Activated T-cell treated with anti-CD3 and anti-CD28 coated beads, Interleukin-2, amount 50 U/mL, for 24 hours (primary cell): ENCODE results near the gene GALE.
"Not testable (repeated sequence)": the region's sequence is repeated elsewhere in the genome, so short reads cannot be mapped to it uniquely, and the experiment has no call there.

Experiments
- DNase-seq: peaks from one replicate; pipeline ENCODE4 v3.0.0-alpha.2; 2020
- H3K27ac Mint-ChIP-seq: 2 replicates; pipeline ENCODE4 v1.8.0; 2020; ENCODE audit warnings: mild to moderate bottlenecking, mixed read lengths
- H3K27me3 Mint-ChIP-seq: 2 replicates; pipeline ENCODE4 v1.8.0; 2020; ENCODE audit warnings: mixed read lengths
- H3K36me3 Mint-ChIP-seq: 2 replicates; pipeline ENCODE4 v1.8.0; 2020; ENCODE audit warnings: low read depth, mixed read lengths
- H3K4me1 Mint-ChIP-seq: 2 replicates; pipeline ENCODE4 v1.8.0; 2020; ENCODE audit warnings: low read depth, mixed read lengths
- H3K4me3 Mint-ChIP-seq: 2 replicates; pipeline ENCODE4 v1.8.0; 2020; ENCODE audit warnings: mild to moderate bottlenecking, moderate library complexity, mixed read lengths
- H3K9me3 Mint-ChIP-seq: 2 replicates; pipeline ENCODE4 v1.8.0; 2020; ENCODE audit warnings: mixed read lengths

GALE gene

DNA sequence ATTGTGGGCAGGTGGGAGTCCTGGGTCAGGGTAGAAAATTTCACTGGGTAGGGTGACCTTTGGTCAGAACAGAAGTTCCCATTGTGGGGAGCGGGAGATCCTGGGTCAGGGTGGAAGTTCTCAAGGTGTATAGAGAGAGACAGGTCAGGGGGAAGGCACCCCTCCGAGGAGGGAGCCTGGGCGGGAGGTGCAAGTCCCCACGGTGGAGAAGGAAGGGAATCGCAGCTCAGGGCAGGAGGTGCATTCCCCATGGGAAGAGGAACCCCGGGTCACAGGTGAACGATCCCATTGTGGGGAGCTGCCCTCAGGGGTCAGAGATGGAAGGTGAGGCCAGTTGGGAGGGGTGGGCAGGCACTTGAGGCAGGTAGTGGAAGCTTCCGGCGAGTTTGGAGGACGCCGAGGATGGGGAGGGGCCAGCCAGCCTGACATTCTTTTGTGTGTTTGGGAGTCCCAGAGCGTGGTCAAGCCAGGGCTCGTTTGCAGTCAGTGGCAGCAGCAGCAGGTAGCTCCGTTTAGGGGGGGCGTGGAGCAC lies 9.0 kb downstream of the GALE start:
- peaks cover 77% of the 10 kb centered on the region for H3K36me3 Mint-ChIP-seq
- H3K4me3 Mint-ChIP-seq = peak overlapping the region; percentile 98

DNA sequence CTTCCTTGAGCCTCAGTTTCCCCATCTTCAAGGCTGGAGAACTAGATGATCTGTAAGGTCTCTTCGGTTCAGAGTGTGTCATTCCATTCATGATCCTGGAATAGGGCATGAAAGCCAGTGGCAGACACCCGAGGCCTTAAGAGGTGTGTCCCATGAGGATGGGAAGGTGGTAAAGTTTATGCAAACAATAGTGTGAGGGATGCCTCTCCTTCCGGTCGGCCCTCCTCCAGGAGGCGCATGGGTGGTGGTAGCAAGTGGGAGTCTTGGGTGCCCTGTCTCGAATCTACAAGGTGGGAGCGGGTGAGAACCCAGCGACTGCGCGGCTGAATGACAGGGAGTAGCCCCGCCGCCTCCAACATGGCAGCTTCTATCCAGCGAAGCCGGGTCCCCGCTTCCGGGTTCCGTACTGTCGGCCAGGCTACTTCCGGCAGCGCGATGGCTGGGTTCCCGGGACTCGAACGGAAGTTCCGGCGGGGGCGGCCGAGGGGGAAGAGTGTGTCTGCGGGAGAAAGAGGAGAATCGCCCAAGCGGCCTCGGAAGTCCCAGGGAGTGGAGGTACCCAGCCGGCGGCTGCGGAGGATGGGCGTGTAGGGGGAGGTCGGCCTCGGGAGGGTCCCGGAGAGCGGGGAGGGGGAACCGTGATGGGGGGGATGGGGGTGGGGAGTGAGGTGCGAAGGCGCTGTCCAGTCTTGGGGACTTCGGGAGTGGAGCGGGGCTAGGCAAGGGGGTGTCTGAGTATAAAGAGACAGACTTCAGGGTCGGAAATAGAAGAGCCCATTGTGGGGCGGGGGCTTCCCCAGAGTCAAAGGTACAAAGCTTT lies 9.6 kb downstream of the GALE start, which contains the start of gene LYPLA2:
Gene LYPLA2, plus strand, starts transcription at position 450 of the 820 bp plus-strand sequence. CDS start 1,538 bp downstream, outside the sequence.
- Mint-ChIP-seq H3K9me3 (no peaks in the 10 kb centered on the region), H3K36me3 (peaks cover 78% of the 10 kb centered on the region)

More for the DNA sequence above, 9.0 kb downstream of the GALE start:
- Mint-ChIP-seq H3K27ac (peak overlapping the region; percentile 97), H3K4me1 (peaks cover 33% of the 10 kb centered on the region), H3K27me3 (no peaks in the 10 kb centered on the region), H3K9me3 (no peaks in the 10 kb centered on the region)
- peak; percentile 58 for DNase-seq

DNA sequence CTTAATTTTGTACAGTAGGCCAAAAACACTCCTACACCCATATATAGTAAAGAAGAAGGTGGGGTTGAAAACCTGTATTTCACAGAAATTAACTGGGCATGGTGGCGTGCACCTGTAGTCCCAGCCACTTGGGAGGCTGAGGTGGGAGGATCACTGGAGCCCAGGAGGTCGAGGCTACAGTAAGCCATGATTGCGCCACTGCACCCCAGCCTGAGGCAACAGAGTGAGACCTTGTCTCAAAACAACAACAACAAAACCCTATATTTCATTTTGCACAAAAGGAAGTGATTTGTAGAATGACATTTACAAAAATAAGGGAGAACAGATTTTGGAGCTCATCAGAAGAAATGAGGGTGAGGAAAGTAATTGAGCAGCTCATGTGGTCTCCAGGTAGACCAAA lies 11.9 kb downstream of the GALE start:
- H3K4me1 Mint-ChIP-seq = peaks cover 35% of the 10 kb centered on the region
- H3K27ac Mint-ChIP-seq = peak overlapping the region; percentile 52
- no peaks in the 10 kb centered on the region for H3K27me3 Mint-ChIP-seq
- no peaks in the 10 kb centered on the region for H3K9me3 Mint-ChIP-seq
- H3K36me3 Mint-ChIP-seq = peaks cover 79% of the 10 kb centered on the region
- no peak overlapping the region for H3K4me3 Mint-ChIP-seq
- DNase-seq = no peak

More for the DNA sequence above, 9.6 kb downstream of the GALE start, which contains the start of gene LYPLA2:
- peak; percentile 89 for DNase-seq
- Mint-ChIP-seq H3K4me3 (peak within 1 kb of the TSS; percentile 98), H3K27me3 (no peaks in the 10 kb centered on the region), H3K4me1 (peaks cover 33% of the 10 kb centered on the region), H3K27ac (peak within 1 kb of the TSS; percentile 97)

DNA sequence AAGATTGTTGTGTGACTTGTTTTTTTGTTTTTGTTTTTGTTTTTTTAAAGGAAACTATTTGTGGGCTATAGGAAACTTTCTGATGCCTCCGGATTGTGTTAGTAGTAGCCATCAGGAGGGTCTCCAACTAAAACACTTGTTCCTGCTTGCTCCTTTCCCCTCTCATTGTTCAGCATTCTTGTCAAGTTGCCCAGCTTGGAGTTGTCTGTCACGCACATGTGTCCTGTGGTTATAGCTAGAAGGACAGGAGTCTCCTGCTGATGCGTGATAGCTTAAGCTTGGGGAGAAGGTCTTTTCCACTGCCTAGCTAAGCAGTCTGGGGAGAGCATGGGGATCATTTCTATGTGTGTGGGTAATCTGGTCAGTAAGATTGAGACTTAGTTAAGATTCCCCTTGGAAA lies 12.9 kb downstream of the GALE start:
- H3K27me3 Mint-ChIP-seq = no peaks in the 10 kb centered on the region
- H3K4me1 Mint-ChIP-seq = peaks cover 28% of the 10 kb centered on the region
- no peaks in the 10 kb centered on the region for H3K9me3 Mint-ChIP-seq
- peak overlapping the region; percentile 35 for H3K27ac Mint-ChIP-seq
- H3K4me3 Mint-ChIP-seq = no peak overlapping the region
- DNase-seq = no peak
- peaks cover 74% of the 10 kb centered on the region for H3K36me3 Mint-ChIP-seq

DNA sequence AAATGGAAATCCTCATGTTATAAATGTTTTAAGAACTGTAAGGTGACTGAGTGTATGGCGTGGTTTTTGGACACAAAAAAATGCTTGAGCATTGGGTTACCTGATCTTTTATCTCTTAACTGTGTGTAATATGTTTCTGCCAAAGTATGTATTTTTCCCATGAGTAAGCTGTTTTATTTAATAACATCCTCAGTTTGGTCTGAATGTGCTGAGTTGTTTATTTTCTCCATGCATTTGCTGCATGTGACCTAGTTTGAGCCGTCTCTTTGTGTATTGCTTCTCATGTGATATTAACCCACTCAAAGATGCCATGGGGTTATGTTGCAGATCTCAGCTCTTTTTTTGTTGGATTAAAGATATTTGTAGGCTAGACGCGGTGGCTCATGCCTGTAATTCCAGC lies 15.7 kb downstream of the GALE start:
- Mint-ChIP-seq H3K27me3 (no peaks in the 10 kb centered on the region), H3K4me3 (no peak overlapping the region), H3K9me3 (no peaks in the 10 kb centered on the region), H3K27ac (no peak overlapping the region), H3K4me1 (peaks cover 18% of the 10 kb centered on the region), H3K36me3 (peaks cover 77% of the 10 kb centered on the region)
- DNase-seq = no peak

DNA sequence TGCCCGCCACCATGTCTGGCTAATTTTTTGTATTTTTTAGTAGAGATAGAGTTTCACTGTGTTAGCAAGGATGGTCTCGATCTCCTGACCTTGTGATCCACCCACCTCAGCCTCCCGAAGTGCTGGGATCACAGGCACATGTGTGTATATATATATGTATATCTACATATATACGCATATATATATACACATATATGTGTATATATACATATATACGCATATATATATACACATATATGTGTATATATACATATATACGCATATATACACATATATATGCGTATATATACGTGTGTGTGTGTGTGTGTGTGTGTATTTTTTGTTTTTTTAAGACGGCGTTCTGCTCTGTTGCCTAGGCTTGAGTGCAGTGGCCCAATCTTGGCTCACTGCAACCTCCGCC lies 17.4 kb downstream of the GALE start:
- peaks cover 76% of the 10 kb centered on the region for H3K36me3 Mint-ChIP-seq
- not testable (repeated sequence) for H3K4me3 Mint-ChIP-seq, H3K27me3 Mint-ChIP-seq, H3K9me3 Mint-ChIP-seq, DNase-seq, H3K27ac Mint-ChIP-seq
- peaks cover 26% of the 10 kb centered on the region for H3K4me1 Mint-ChIP-seq

DNA sequence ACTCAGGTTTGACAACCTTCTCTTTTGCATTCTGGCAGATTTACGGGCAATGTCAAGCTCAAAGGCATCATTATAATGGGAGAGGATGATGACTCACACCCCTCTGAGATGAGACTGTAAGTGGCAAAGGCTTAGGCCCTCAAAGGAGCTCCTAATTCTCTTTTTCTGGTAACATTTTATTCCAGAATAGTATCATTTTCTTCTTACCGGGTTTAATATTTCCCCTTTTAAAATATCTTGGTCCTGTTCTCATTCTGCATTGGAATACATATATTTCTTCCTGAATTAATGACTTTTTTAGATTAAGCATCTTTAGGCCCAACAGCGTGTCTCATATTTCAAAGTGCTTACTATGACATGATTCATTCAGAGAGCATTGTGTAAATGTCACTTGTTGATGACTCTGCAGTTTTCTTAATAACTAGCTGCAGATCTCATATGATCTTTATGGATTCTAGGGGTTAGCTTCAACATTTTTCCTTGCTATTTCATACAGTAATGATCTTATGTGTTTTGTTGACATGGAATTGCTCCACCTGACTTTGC lies 20.7 kb downstream of the GALE start:
- no peaks in the 10 kb centered on the region for H3K9me3 Mint-ChIP-seq
- H3K27me3 Mint-ChIP-seq = no peaks in the 10 kb centered on the region
- no peak for DNase-seq
- H3K4me3 Mint-ChIP-seq = peak overlapping the region; percentile 92
- peak overlapping the region; percentile 89 for H3K27ac Mint-ChIP-seq
- H3K36me3 Mint-ChIP-seq = peaks cover 52% of the 10 kb centered on the region
- H3K4me1 Mint-ChIP-seq = peaks cover 45% of the 10 kb centered on the region

DNA sequence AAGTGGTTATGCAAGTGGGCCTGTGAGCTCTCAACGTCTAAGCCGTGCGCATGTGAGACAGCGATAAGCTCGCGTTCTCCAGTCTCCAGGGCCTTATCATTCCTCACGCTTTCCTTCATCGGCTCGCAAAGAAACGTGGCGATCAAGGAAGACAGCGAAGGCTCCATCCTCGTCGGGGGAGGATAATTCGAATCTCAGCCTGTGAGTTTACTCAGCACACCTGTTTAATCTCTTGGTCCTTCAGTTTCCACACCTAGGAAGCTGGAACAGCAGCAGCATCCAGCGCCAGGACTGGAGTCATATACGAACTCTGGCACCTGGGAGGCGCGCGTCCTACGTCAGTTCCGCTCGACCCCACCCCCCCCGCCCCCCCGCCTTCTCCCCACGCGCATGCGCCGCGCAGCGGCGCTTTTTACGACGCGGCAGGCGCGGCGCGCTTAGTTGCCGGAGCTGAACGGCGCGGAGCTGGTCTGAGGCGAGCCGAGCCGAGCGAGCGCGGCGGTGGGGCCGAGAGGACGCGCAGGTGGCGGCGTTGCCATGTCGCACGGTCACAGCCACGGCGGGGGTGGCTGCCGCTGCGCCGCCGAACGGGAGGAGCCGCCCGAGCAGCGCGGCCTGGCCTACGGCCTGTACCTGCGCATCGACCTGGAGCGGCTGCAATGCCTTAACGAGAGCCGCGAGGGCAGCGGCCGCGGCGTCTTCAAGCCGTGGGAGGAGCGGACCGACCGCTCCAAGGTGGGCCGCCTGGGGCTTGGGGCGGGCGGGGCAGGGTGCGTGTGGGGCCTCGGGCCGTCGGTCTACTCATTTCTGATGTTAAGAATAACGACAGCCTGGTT lies 22.4 kb downstream of the GALE start, which contains the start of gene PITHD1:
Gene PITHD1, plus strand, starts transcription at position 440 of the 836 bp plus-strand sequence. Its CDS starts 98 bp downstream, at position 538.
- Mint-ChIP-seq H3K4me1 (peaks cover 53% of the 10 kb centered on the region), H3K27me3 (no peaks in the 10 kb centered on the region)
- peak; percentile 86 for DNase-seq

DNA sequence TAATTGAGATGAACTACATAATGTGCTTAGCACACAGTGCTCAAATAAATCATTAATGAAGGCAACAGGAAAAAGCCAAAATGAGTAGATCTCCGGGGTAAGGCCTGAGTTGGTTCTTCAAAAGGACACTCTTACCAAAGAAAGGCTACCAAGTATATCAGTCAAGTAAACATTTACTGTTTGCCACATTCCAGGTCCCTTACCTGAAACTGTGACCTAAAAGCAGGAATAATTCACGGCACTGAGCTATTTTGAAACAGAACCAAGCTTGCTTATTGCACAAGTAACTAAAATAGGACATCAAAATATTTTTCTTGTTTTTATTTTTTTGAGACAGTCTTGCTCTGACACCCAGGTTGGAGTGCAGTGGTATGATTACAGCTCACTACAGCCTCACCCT lies 24.3 kb downstream of the GALE start:
- H3K27me3 Mint-ChIP-seq = no peaks in the 10 kb centered on the region
- H3K4me1 Mint-ChIP-seq = peaks cover 53% of the 10 kb centered on the region
- H3K4me3 Mint-ChIP-seq = peak overlapping the region; percentile 92
- H3K9me3 Mint-ChIP-seq = no peaks in the 10 kb centered on the region
- H3K36me3 Mint-ChIP-seq = peaks cover 32% of the 10 kb centered on the region
- DNase-seq = no peak
- H3K27ac Mint-ChIP-seq = peak overlapping the region; percentile 96

More for the DNA sequence above, 22.4 kb downstream of the GALE start, which contains the start of gene PITHD1:
- Mint-ChIP-seq H3K27ac (peak within 1 kb of the TSS; percentile 96), H3K4me3 (peak within 1 kb of the TSS; percentile 92), H3K9me3 (no peaks in the 10 kb centered on the region), H3K36me3 (peaks cover 38% of the 10 kb centered on the region)

DNA sequence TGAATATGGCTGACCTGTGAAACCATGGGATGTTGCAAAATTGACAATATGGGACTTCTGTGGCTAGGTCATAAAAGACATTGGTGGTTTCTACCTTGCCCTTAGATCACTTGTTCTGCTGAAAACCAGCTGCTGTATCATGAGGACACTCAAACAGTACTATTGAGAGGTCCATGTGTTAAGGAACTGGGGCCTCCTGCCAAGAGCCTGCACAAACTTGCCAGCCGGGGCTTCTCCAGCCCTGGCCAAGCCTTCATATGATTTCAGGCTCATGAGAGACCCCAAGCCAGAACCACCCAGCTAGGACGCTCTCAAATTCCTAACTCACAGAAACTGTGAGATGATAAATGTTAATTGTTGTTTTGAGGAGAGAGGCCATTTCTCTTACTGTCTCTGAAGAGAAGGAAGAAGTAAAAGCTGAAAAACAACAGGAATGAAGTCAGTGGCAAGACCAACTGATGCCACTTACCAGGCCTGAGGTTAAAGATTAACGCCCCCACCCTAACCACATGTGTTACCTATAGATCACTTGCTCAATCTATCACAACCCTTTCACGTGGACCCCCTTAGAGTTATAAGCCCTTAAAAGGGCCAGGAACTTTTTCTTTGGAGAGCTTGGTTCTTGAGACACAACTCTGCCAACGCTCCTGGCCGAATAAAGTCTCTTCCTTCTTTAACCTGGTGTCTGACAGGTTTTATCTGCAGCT lies 26.2 kb downstream of the GALE start:
- Mint-ChIP-seq H3K27me3 (no peaks in the 10 kb centered on the region), H3K4me1 (peaks cover 42% of the 10 kb centered on the region), H3K9me3 (no peaks in the 10 kb centered on the region), H3K4me3 (no peak overlapping the region), H3K27ac (no peak overlapping the region), H3K36me3 (peaks cover 22% of the 10 kb centered on the region)
- no peak for DNase-seq

DNA sequence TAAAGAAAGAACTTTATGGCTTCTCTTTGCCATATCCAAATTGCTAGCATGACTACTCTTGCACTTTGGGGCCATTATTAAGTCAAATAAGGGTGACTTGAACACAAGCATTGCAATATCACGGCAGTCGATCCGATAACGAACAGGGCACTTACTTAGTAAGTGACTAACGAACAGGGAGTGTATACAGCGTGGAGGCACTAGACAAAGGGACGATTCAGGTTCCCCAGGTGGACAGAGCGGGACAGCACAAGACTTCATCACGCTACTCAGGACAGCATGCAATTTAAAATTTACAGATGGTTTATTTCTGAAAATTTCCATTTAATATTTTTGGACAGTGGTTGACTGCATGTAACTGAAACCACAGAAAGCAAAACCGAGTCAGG lies 27.7 kb downstream of the GALE start:
- no peak for DNase-seq
- no peaks in the 10 kb centered on the region for H3K9me3 Mint-ChIP-seq
- H3K36me3 Mint-ChIP-seq = peaks cover 27% of the 10 kb centered on the region
- no peak overlapping the region for H3K4me3 Mint-ChIP-seq
- H3K27me3 Mint-ChIP-seq = no peaks in the 10 kb centered on the region
- H3K27ac Mint-ChIP-seq = no peak overlapping the region
- peaks cover 34% of the 10 kb centered on the region for H3K4me1 Mint-ChIP-seq

DNA sequence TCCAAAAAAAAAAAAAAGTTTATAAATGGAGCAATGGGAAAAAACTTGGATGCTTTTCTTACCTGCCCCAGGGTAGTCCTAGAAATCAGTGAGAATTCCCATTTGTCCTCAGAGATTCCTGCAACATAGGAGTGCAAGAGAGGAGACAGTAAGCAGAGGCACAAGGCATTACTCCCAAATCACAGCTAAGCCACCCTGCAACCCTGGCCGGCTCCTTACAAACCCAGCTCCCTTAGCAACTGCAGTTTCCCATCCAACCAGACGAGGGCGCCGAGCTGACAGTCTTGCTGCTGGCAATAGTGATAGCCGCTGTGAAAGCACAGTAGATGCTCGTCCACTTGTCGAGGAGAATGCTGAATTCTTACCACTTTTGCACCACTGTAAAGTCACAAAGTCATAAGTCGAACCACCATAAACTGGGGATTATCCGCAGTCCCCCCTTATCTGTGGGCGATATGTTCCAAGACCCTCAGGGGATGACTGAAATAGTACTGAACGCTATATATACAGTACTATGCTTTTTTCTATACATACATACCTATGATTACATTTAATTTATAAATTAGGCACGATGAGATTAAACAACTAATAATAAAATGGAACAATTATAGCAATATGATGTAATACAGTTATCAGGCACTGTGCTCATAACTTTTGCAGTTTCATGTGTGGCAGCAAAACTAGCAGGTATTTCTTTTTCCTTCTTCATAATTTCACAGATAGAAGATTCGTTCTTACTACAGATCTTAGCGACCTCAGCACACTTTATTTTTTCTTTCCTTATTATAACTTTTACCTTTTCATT lies 28.3 kb downstream of the GALE start:
- H3K27ac Mint-ChIP-seq = no peak overlapping the region
- peaks cover 34% of the 10 kb centered on the region for H3K4me1 Mint-ChIP-seq
- peak; percentile 89 for DNase-seq
- H3K9me3 Mint-ChIP-seq = no peaks in the 10 kb centered on the region
- peaks cover 29% of the 10 kb centered on the region for H3K36me3 Mint-ChIP-seq
- no peak overlapping the region for H3K4me3 Mint-ChIP-seq
- H3K27me3 Mint-ChIP-seq = no peaks in the 10 kb centered on the region

DNA sequence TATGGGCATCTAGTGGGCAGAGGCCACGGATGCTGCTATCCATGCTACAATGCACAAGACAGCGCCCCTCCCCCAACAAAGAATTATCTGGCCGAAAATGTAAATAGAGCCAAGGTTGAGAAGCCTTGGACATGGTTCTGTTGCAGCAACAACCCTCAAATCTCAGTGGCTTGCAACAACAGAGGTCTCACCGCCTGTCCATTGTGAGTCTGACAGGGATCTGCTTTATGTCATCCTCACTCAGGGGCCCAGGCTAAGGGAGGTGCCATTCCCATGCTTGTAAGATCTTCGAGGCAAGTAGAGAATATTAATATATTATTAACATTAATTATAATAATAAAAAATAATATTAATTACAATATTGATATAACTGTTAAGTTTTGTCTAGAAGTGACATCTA lies 31.8 kb downstream of the GALE start:
- Mint-ChIP-seq H3K36me3 (peaks cover 49% of the 10 kb centered on the region), H3K27ac (no peak overlapping the region), H3K4me1 (peaks cover 8% of the 10 kb centered on the region), H3K9me3 (no peaks in the 10 kb centered on the region), H3K4me3 (no peak overlapping the region), H3K27me3 (no peaks in the 10 kb centered on the region)
- no peak for DNase-seq
